CD4-positive, CD25-positive, alpha-beta regulatory T cell (primary cell): ENCODE data around the gene NRDE2. TPM values are rescaled to one million over a fixed set of nuclear protein-coding genes. Genes with fewer than 3 reads are reported as not detected.
"Not testable (repeated sequence)": the region's sequence is repeated elsewhere in the genome, so short reads cannot be mapped to it uniquely, and the experiment has no call there.

Source experiments
- ATAC-seq, 2 donors: fragments of 150-1000 bp; cut with Tn5 transposase; one replicate each; pipeline ENCODE4 v1.10.0; 2021; ENCODE audit warnings: low read depth in 2 of 2, moderate number of reproducible peaks in 2 of 2, moderate library complexity in 1 of 2
- DNase-seq, 3 donors: peaks; one replicate each; pipeline versions ENCODE4 v3.0.0 to v3.0.0-alpha.2; 2012 to 2022; ENCODE audit warnings: mixed read lengths in 1 of 3
- H3K27ac ChIP-seq: one replicate; pipeline ENCODE4 v1.7.0; 2013; ENCODE audit warnings: mild to moderate bottlenecking, low read length; ENCODE audit not compliant: insufficient read depth, poor library complexity, severe bottlenecking
- H3K27me3 ChIP-seq: one replicate; pipeline ENCODE4 v1.7.0; 2013; ENCODE audit warnings: low read length; ENCODE audit not compliant: control insufficient read depth, insufficient read depth
- H3K36me3 ChIP-seq: one replicate; pipeline ENCODE4 v1.7.0; 2013; ENCODE audit warnings: mild to moderate bottlenecking, low read length, moderate library complexity; ENCODE audit not compliant: control insufficient read depth, insufficient read depth
- H3K4me1 ChIP-seq: 2 replicates; pipeline ENCODE4 v1.7.0; 2013; ENCODE audit warnings: mild to moderate bottlenecking, low read length; ENCODE audit not compliant: insufficient read depth, control insufficient read depth, poor library complexity, severe bottlenecking
- H3K4me3 ChIP-seq: one replicate; pipeline ENCODE4 v1.7.0; 2013; ENCODE audit warnings: low read depth, mild to moderate bottlenecking, low read length, moderate library complexity
- H3K9me3 ChIP-seq, 2 experiments: 1 replicate in 1 of 2; 2 replicates in 1 of 2; pipeline ENCODE4 v1.7.0; 2013; ENCODE audit warnings: low read length in 2 of 2, mild to moderate bottlenecking in 1 of 2, moderate library complexity in 1 of 2; ENCODE audit not compliant: control insufficient read depth in 2 of 2
- H3K27ac Mint-ChIP-seq, 3 donors: one replicate each; pipeline ENCODE4 v1.8.0; 2020 to 2022; ENCODE audit warnings: mild to moderate bottlenecking in 3 of 3, mixed read lengths in 3 of 3, moderate library complexity in 2 of 3
- H3K27me3 Mint-ChIP-seq: one replicate; pipeline ENCODE4 v1.8.0; 2022; ENCODE audit warnings: mild to moderate bottlenecking, mixed read lengths
- H3K36me3 Mint-ChIP-seq: one replicate; pipeline ENCODE4 v1.8.0; 2020; ENCODE audit warnings: mixed read lengths
- H3K4me1 Mint-ChIP-seq, 4 donors: one replicate each; pipeline ENCODE4 v1.8.0; 2020 to 2022; ENCODE audit warnings: mixed read lengths in 4 of 4, mild to moderate bottlenecking in 1 of 4
- H3K4me3 Mint-ChIP-seq, 4 donors: one replicate each; pipeline ENCODE4 v1.8.0; 2020 to 2022; ENCODE audit warnings: mild to moderate bottlenecking in 4 of 4, mixed read lengths in 4 of 4, moderate library complexity in 3 of 4
- H3K9me3 Mint-ChIP-seq, 7 donors: one replicate each; pipeline ENCODE4 v1.8.0; 2020 to 2022; ENCODE audit warnings: mixed read lengths in 7 of 7, mild to moderate bottlenecking in 3 of 7, moderate library complexity in 2 of 7
- polyA plus RNA-seq, 4 donors: library from polyadenylated mRNA; unstranded; fragments of 300-500 nt; fragmentation: Illumina TruSeq; gene quantifications; one replicate each; pipeline ENCODE4 v1.2.3, GENCODE V29; 2021
- total RNA-seq: library from RNA; stranded (reverse); gene quantifications from one replicate; pipeline ENCODE4 v1.2.3, GENCODE V29; 2022

The NRDE2 gene
- total and polyA plus RNA-seq, 5 donors from 2014 or later, result 7.3 to 25.4 (median 10.8) TPM

DNA sequence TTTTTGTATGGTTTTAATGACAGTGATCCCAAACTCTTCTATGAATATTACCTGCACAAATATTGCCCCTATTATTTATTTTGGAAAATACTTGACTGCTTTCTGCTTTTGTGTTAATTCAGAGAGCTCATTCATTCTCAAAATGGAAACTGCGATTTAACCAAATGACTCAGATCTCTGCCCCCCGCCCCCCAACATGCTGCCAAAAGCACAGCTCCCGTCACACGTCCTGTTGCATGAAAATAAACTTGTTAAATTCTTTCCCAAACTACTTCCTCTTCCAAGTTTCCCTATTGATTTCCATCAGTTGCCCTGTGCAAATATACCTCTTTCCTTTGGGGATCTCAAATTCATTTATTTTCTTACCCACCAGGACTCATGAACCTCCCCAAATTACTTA lies 18.0 kb upstream of the NRDE2 start:
- Histone ChIP-seq H3K9me3 (no peaks in the 10 kb centered on the region), H3K36me3 (no peaks in the 10 kb centered on the region), H3K4me3 (no peak overlapping the region), H3K27ac (no peak overlapping the region), H3K27me3 (no peaks in the 10 kb centered on the region), H3K4me1 (no peaks in the 10 kb centered on the region)
- ATAC-seq (no peak), DNase-seq (no peak)
- no peaks in the 10 kb centered on the region for H3K9me3 Mint-ChIP-seq
- H3K4me3 Mint-ChIP-seq, result no peak overlapping the region
- no peak overlapping the region for H3K27ac Mint-ChIP-seq
- peaks cover 4% of the 10 kb centered on the region for H3K27me3 Mint-ChIP-seq
- H3K36me3 Mint-ChIP-seq, result no peaks in the 10 kb centered on the region
- no peaks in the 10 kb centered on the region for H3K4me1 Mint-ChIP-seq

GRCh38 chr14:90348270-90348669 lies 16.5 kb upstream of the NRDE2 start:
- Histone ChIP-seq H3K4me1 (no peaks in the 10 kb centered on the region), H3K9me3 (no peaks in the 10 kb centered on the region), H3K36me3 (no peaks in the 10 kb centered on the region), H3K27me3 (no peaks in the 10 kb centered on the region), H3K27ac (no peak overlapping the region), H3K4me3 (no peak overlapping the region)
- ATAC-seq (no peak), DNase-seq (no peak)
- H3K27ac Mint-ChIP-seq, result no peak overlapping the region
- H3K4me1 Mint-ChIP-seq, result no peaks in the 10 kb centered on the region
- no peak overlapping the region for H3K4me3 Mint-ChIP-seq
- H3K9me3 Mint-ChIP-seq, result no peaks in the 10 kb centered on the region
- no peaks in the 10 kb centered on the region for H3K36me3 Mint-ChIP-seq
- H3K27me3 Mint-ChIP-seq, result peaks cover 4% of the 10 kb centered on the region

- Histone ChIP-seq H3K36me3 (no peaks in the 10 kb centered on the region), H3K27ac (no peak overlapping the region), H3K9me3 (no peaks in the 10 kb centered on the region), H3K4me3 (no peak overlapping the region), H3K27me3 (no peaks in the 10 kb centered on the region), H3K4me1 (no peaks in the 10 kb centered on the region)
- Mint-ChIP-seq H3K36me3 (no peaks in the 10 kb centered on the region), H3K4me1 (no peaks in the 10 kb centered on the region), H3K4me3 (no peak overlapping the region), H3K27ac (no peak overlapping the region), H3K27me3 (peaks cover 14% of the 10 kb centered on the region), H3K9me3 (no peaks in the 10 kb centered on the region)
- DNase-seq (no peak), ATAC-seq (no peak)
Measured at GRCh38 chr14:90345239-90345557, 13.5 kb upstream of the NRDE2 start.

GRCh38 chr14:90344331-90345238 lies 12.8 kb upstream of the NRDE2 start:
- ATAC-seq (no peak), DNase-seq (no peak)
- Mint-ChIP-seq H3K9me3 (no peaks in the 10 kb centered on the region), H3K4me1 (no peaks in the 10 kb centered on the region), H3K27me3 (peaks cover 20% of the 10 kb centered on the region), H3K36me3 (no peaks in the 10 kb centered on the region), H3K4me3 (no peak overlapping the region), H3K27ac (no peak overlapping the region)
- H3K27me3 ChIP-seq, result no peaks in the 10 kb centered on the region
- no peak overlapping the region for H3K4me3 ChIP-seq
- no peaks in the 10 kb centered on the region for H3K36me3 ChIP-seq
- H3K9me3 ChIP-seq, result no peaks in the 10 kb centered on the region
- H3K27ac ChIP-seq, result no peak overlapping the region
- H3K4me1 ChIP-seq, result no peaks in the 10 kb centered on the region

DNA sequence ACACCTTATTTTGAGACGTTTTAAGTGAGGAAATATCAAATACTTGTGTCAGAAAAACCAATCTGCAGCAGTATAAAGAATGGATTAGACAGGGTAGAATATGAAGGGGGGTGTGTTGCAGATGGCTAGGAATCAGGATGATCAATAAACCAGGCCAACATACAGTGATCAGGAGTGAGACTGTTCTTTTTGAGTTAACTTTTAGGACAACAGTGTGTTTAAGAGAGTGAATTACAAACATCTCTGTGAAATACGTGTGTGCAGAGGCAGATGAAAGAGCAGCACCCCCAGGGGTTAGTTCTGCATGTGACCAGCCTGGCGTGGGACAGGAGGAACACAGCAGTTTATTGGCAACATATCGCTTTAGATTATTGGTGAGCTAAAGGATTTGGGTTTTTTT lies 10.6 kb upstream of the NRDE2 start:
- Histone ChIP-seq H3K4me3 (no peak overlapping the region), H3K4me1 (no peaks in the 10 kb centered on the region), H3K9me3 (no peaks in the 10 kb centered on the region), H3K27ac (no peak overlapping the region), H3K36me3 (no peaks in the 10 kb centered on the region), H3K27me3 (peaks cover 3% of the 10 kb centered on the region)
- Mint-ChIP-seq H3K27me3 (peaks cover 31% of the 10 kb centered on the region), H3K4me3 (no peak overlapping the region), H3K9me3 (peaks cover 0 to 1% (median 0%) of the 10 kb centered on the region in 7 donors), H3K27ac (no peak overlapping the region), H3K4me1 (no peaks in the 10 kb centered on the region), H3K36me3 (no peaks in the 10 kb centered on the region)
- ATAC-seq (no peak), DNase-seq (no peak)

GRCh38 chr14:90341784-90342183 lies 10.0 kb upstream of the NRDE2 start:
- Mint-ChIP-seq H3K27me3 (peaks cover 37% of the 10 kb centered on the region), H3K4me1 (no peaks in the 10 kb centered on the region), H3K27ac (no peak overlapping the region), H3K9me3 (peaks cover 0 to 1% (median 0%) of the 10 kb centered on the region in 7 donors), H3K4me3 (no peak overlapping the region), H3K36me3 (no peaks in the 10 kb centered on the region)
- Histone ChIP-seq H3K27ac (no peak overlapping the region), H3K4me3 (no peak overlapping the region), H3K9me3 (no peaks in the 10 kb centered on the region), H3K4me1 (no peaks in the 10 kb centered on the region), H3K27me3 (peaks cover 8% of the 10 kb centered on the region), H3K36me3 (no peaks in the 10 kb centered on the region)
- DNase-seq (no peak), ATAC-seq (no peak)

GRCh38 chr14:90341232-90341631 lies 9.5 kb upstream of the NRDE2 start:
- not testable (repeated sequence) for DNase-seq, H3K27ac Mint-ChIP-seq, H3K4me1 ChIP-seq, H3K4me3 ChIP-seq, H3K36me3 Mint-ChIP-seq, H3K4me1 Mint-ChIP-seq, ATAC-seq, H3K9me3 Mint-ChIP-seq, H3K27ac ChIP-seq, H3K9me3 ChIP-seq, H3K36me3 ChIP-seq, H3K27me3 ChIP-seq, H3K4me3 Mint-ChIP-seq
- peaks cover 42% of the 10 kb centered on the region for H3K27me3 Mint-ChIP-seq

DNA sequence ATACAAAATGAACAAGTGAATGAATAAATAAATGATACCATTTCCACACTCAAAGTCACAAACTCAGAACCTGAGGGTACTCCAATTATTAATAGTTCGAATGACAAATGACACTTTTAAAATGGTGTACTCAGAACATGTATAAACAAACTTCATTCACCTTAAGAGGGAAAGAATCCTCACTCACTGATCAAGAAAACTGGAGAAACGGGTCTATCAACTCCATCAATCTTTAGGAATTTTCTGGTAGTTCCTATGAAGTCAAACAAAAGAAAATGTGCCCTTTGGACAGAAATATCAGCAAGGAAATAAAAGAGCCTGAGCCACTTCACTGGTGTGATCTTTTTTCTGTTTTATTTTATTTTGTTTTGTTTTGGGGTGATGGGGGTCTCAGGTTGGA lies 5.2 kb upstream of the NRDE2 start:
- ATAC-seq (no peak), DNase-seq (no peak)
- Mint-ChIP-seq H3K27ac (no peak overlapping the region), H3K27me3 (peaks cover 59% of the 10 kb centered on the region), H3K36me3 (no peaks in the 10 kb centered on the region), H3K4me3 (no peak overlapping the region), H3K4me1 (peaks cover 5 to 8% (median 7%) of the 10 kb centered on the region in 4 donors), H3K9me3 (peaks cover 0 to 2% (median 0%) of the 10 kb centered on the region in 7 donors)
- Histone ChIP-seq H3K9me3 (no peaks in the 10 kb centered on the region), H3K27me3 (peaks cover 16% of the 10 kb centered on the region), H3K4me3 (no peak overlapping the region), H3K4me1 (no peaks in the 10 kb centered on the region), H3K36me3 (no peaks in the 10 kb centered on the region), H3K27ac (no peak overlapping the region)
